GM23248 (cell line): Measurements from ENCODE around the gene C20orf202. TPM values are rescaled to one million over a fixed set of nuclear protein-coding genes. Genes with fewer than 3 reads are reported as not detected.

Source experiments
- DNase-seq: peaks from one replicate; pipeline ENCODE4 v3.0.0-alpha.2; 2015
- H2AFZ ChIP-seq: fragments of 200-600 bp; sonication (generic); 2 replicates; pipeline ENCODE4 v1.6.1; 2016; ENCODE audit warnings: antibody characterized with exemption
- H3F3A ChIP-seq: fragments of 200-600 bp; sonication (generic); 2 replicates; pipeline ENCODE4 v1.6.1; 2016; ENCODE audit warnings: mild to moderate bottlenecking, antibody characterized with exemption, mixed run types; ENCODE audit not compliant: insufficient read depth
- H3K27ac ChIP-seq: fragments of 200-600 bp; sonication (generic); 2 replicates; pipeline ENCODE4 v1.5.1; 2016; ENCODE audit warnings: mild to moderate bottlenecking
- H3K27me3 ChIP-seq: fragments of 200-600 bp; sonication (generic); replicated peaks from 2 replicates; pipeline ENCODE4 v1.6.1; 2016; ENCODE audit warnings: mild to moderate bottlenecking; ENCODE audit not compliant: insufficient read depth
- H3K36me3 ChIP-seq: fragments of 200-600 bp; sonication (generic); 2 replicates; pipeline ENCODE4 v1.6.1; 2016; ENCODE audit warnings: low read depth, mild to moderate bottlenecking
- H3K4me1 ChIP-seq: fragments of 200-600 bp; sonication (generic); 2 replicates; pipeline ENCODE4 v1.6.1; 2016; ENCODE audit warnings: mild to moderate bottlenecking; ENCODE audit not compliant: insufficient read depth
- H3K4me2 ChIP-seq: fragments of 200-600 bp; sonication (generic); one replicate; pipeline ENCODE4 v1.6.1; 2016; ENCODE audit warnings: mild to moderate bottlenecking; ENCODE audit not compliant: unreplicated experiment
- H3K4me3 ChIP-seq: fragments of 200-600 bp; sonication (generic); 2 replicates; pipeline ENCODE4 v1.5.1; 2016; ENCODE audit warnings: mild to moderate bottlenecking
- H3K79me2 ChIP-seq: fragments of 200-600 bp; sonication (generic); 2 replicates; pipeline ENCODE4 v1.6.1; 2016; ENCODE audit warnings: mild to moderate bottlenecking; ENCODE audit not compliant: insufficient read depth
- H3K9ac ChIP-seq: fragments of 200-600 bp; sonication (generic); 2 replicates; pipeline ENCODE4 v1.6.1; 2016; ENCODE audit warnings: mild to moderate bottlenecking
- H3K9me2 ChIP-seq: fragments of 200-600 bp; sonication (generic); 2 replicates; pipeline ENCODE4 v1.6.1; 2016; ENCODE audit warnings: mixed run types, mild to moderate bottlenecking, moderate library complexity; ENCODE audit not compliant: insufficient read depth
- H3K9me3 ChIP-seq: fragments of 200-600 bp; sonication (generic); one replicate; pipeline ENCODE4 v1.6.1; 2017; ENCODE audit warnings: low read depth
- H4K20me1 ChIP-seq: fragments of 200-600 bp; sonication (generic); 2 replicates; pipeline ENCODE4 v1.6.0; 2016; ENCODE audit not compliant: insufficient read depth
- EZH2 ChIP-seq: fragments of 200-600 bp; sonication (generic); IDR thresholded peaks from 2 replicates; pipeline ENCODE4 v1.6.1; 2018; ENCODE audit warnings: antibody characterized with exemption, mild to moderate bottlenecking; ENCODE audit not compliant: insufficient read depth, poor library complexity, severe bottlenecking
- EZH2phosphoT487 ChIP-seq: fragments of 200-600 bp; sonication (generic); IDR thresholded peaks from 2 replicates; pipeline ENCODE4 v1.6.1; 2018; ENCODE audit warnings: antibody characterized with exemption, moderate library complexity, mild to moderate bottlenecking, low read depth; ENCODE audit not compliant: insufficient read depth
- WGBS, 2 experiments: methylation state at CpG; one replicate each; pipeline ENCODE4 v1.1.6; 2015 to 2017; ENCODE audit warnings: low lambda C conversion rate in 2 of 2, low coverage in 1 of 2; ENCODE audit errors: missing lambda C conversion rate in 2 of 2; 5-methylcytosine and 5-hydroxymethylcytosine counted together
- in situ Hi-C: fragments of 300-500 bp; cut with MboI; formaldehyde crosslinking; loops from 2 replicates; pipeline ENCODE4 v1.15.0; 2020
- polyA plus RNA-seq: library from polyadenylated mRNA; unstranded; fragments of >200 nt; fragmentation: Nextera tagmentation; extraction: Ambion mirVana; gene quantifications from 2 replicates; pipeline ENCODE4 v1.2.1, GENCODE V29; 2016
- total RNA-seq: library from RNA; depleted of rRNA; stranded (reverse); fragments of >200 nt; shearing (Covaris generic); gene quantifications from 2 replicates; pipeline ENCODE4 v1.2.3, GENCODE V29; 2014

The C20orf202 gene
- total and polyA plus RNA-seq, 2 experiments from 2014 or later = not detected

DNA sequence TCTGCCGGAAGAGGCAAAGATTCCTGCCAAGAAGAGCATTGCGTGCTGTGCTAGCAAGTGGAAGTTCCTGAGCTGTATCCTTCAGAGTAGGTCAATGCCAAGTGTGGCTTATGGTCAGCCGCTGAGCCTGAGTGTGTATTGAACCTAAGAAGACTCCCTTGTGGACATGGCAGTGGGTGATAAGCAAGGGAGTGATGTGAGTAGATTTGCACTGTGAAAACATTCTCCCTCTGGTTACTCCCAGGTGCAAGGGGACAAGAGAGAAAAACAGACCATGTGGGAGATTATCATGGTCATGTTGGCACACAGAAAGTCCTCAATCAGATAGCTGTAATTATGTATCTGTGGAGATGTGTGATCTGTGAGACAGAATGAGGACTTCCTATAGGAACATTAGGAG, 12.4 kb upstream of the C20orf202 start:
- no peak for DNase-seq
- Histone ChIP-seq H2AFZ (no peak overlapping the region), H3K9ac (no peak overlapping the region), H3K4me3 (no peak overlapping the region), H4K20me1 (no peaks in the 10 kb centered on the region), H3K4me2 (no peak overlapping the region), H3K36me3 (no peaks in the 10 kb centered on the region), H3K79me2 (no peaks in the 10 kb centered on the region), H3K9me2 (no peaks in the 10 kb centered on the region), H3K27me3 (peaks cover 53% of the 10 kb centered on the region), H3K9me3 (no peaks in the 10 kb centered on the region), H3K27ac (no peak overlapping the region), H3F3A (no peaks in the 10 kb centered on the region), H3K4me1 (no peaks in the 10 kb centered on the region)
- in situ Hi-C loops = no loop called here
- TF ChIP-seq EZH2phosphoT487 (no peak), EZH2 (no peak)
- WGBS, 2 experiments = 56 to 67% methylated on average over 3 of the region's 3 CpGs

DNA sequence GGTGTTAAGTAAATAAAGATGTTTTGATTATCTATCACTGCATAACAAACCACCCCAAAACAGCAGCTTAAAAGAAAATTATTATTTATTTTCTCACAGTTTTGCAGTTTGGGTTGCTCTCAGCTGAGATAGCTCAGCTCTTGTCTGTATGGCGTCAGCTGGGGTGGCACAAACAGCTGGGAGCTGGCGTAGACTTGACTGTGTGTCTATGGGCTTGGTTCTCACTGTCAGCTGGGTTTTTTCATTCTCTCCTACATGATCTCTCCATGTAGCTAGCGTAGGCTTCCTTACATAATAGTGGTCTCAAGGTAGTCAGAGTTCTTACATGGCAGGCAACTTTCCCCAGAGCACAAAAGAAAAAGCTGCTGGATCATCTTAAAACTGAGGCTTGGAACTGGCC, 12.0 kb upstream of the C20orf202 start:
- DNase-seq = no peak
- no peaks in the 10 kb centered on the region for H3K4me1 ChIP-seq
- no peaks in the 10 kb centered on the region for H4K20me1 ChIP-seq
- no peaks in the 10 kb centered on the region for H3K9me2 ChIP-seq
- H3K9me3 ChIP-seq = no peaks in the 10 kb centered on the region
- H3K36me3 ChIP-seq = no peaks in the 10 kb centered on the region
- WGBS, 2 experiments = 57% methylated on average over 3 of the region's 3 CpGs
- no peak overlapping the region for H3K4me2 ChIP-seq
- no peak overlapping the region for H3K27ac ChIP-seq
- no peak overlapping the region for H2AFZ ChIP-seq
- in situ Hi-C loops = no loop called here
- H3K79me2 ChIP-seq = no peaks in the 10 kb centered on the region
- TF ChIP-seq EZH2phosphoT487 (no peak), EZH2 (no peak)
- H3K9ac ChIP-seq = no peak overlapping the region
- H3K4me3 ChIP-seq = no peak overlapping the region
- H3F3A ChIP-seq = no peaks in the 10 kb centered on the region
- peaks cover 49% of the 10 kb centered on the region for H3K27me3 ChIP-seq

DNA sequence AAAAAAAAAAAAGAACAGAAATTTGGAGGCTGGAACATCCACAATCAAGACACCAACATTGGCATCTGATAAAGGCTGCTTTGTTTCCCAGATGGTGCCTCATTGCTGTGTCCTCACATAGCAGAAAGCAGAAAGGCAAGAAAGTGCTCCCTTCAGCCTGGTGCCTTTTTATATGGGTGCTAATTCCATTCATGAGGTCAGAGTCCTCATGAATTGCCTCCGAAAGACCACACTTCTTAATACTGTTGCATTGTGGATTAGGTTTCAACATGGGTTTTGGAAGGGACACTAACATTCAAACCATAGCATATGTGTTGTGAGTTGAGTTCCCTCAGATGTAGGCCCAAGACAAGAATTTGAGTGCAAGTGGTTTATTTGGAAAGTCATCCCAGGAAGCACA, 8.0 kb upstream of the C20orf202 start:
- no peak for TF ChIP-seq EZH2
- TF ChIP-seq EZH2phosphoT487 = no peak
- Histone ChIP-seq H3K27me3 (peaks cover 34% of the 10 kb centered on the region), H2AFZ (no peak overlapping the region), H3K4me1 (no peaks in the 10 kb centered on the region), H4K20me1 (no peaks in the 10 kb centered on the region), H3K4me3 (no peak overlapping the region), H3F3A (no peaks in the 10 kb centered on the region), H3K79me2 (no peaks in the 10 kb centered on the region), H3K9me2 (no peaks in the 10 kb centered on the region), H3K9ac (no peak overlapping the region), H3K36me3 (no peaks in the 10 kb centered on the region), H3K4me2 (no peak overlapping the region), H3K9me3 (no peaks in the 10 kb centered on the region), H3K27ac (no peak overlapping the region)
- no peak for DNase-seq
- in situ Hi-C loops = no loop called here
- WGBS, 2 experiments = 56 to 77% methylated on average over 1 of the region's 1 CpG

DNA sequence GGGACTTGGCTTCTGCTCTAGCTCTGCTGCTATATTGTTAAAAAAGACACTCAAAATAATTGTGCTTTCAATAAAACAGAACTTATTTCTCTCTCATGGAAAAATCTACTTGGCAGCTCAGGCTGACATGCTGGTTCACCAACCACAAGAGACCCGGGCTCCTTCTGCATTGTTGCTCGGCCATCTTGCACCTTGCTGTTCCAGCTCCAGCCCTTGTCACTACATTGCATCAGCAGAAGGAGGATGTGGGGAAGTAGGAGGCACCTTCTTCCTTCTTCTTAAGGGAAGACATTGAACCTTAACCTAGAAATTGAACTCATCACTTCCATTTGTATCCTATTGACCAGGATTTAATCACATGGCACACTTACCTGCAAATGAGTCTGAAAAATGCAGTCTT, 6.6 kb upstream of the C20orf202 start:
- in situ Hi-C loops = no loop called here
- no peak overlapping the region for H3K9ac ChIP-seq
- H3K79me2 ChIP-seq = no peaks in the 10 kb centered on the region
- no peaks in the 10 kb centered on the region for H3K9me2 ChIP-seq
- H3K4me2 ChIP-seq = no peak overlapping the region
- WGBS, 2 experiments = 48 to 53% methylated on average over 2 of the region's 2 CpGs
- H3F3A ChIP-seq = no peaks in the 10 kb centered on the region
- no peaks in the 10 kb centered on the region for H3K9me3 ChIP-seq
- H2AFZ ChIP-seq = no peak overlapping the region
- no peaks in the 10 kb centered on the region for H3K4me1 ChIP-seq
- no peaks in the 10 kb centered on the region for H4K20me1 ChIP-seq
- DNase-seq = no peak
- no peak overlapping the region for H3K27ac ChIP-seq
- peaks cover 30% of the 10 kb centered on the region for H3K27me3 ChIP-seq
- no peak for TF ChIP-seq EZH2
- TF ChIP-seq EZH2phosphoT487 = no peak
- no peaks in the 10 kb centered on the region for H3K36me3 ChIP-seq
- H3K4me3 ChIP-seq = no peak overlapping the region

DNA sequence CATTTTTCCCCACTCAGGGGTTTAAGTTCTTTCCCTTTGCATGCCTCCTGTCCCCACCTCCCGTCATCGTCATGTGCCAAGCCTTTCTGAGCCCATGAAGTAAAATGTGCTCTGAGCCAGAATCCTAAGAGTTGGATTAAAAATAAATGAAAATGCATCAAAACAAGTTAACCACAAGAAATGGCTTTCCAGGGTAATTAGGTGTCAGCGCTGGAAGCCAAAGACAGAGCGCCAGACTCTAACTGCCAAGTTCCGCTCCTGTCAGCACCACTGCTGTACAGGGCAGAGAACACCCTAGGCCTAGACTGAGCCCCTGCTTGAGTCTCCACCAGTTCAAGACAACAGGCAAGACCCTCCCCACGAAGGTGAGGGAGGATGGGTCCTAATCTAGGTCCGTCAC, 5.5 kb upstream of the C20orf202 start:
- H3K4me3 ChIP-seq = no peak overlapping the region
- H3K9ac ChIP-seq = no peak overlapping the region
- no peaks in the 10 kb centered on the region for H3K9me3 ChIP-seq
- in situ Hi-C loops = no loop called here
- no peaks in the 10 kb centered on the region for H3K36me3 ChIP-seq
- H3K9me2 ChIP-seq = no peaks in the 10 kb centered on the region
- WGBS, 2 experiments = 65 to 69% methylated on average over 7 of the region's 7 CpGs
- TF ChIP-seq EZH2 (no peak), EZH2phosphoT487 (no peak)
- H3F3A ChIP-seq = no peaks in the 10 kb centered on the region
- H3K4me1 ChIP-seq = no peaks in the 10 kb centered on the region
- no peaks in the 10 kb centered on the region for H3K79me2 ChIP-seq
- DNase-seq = no peak
- peaks cover 34% of the 10 kb centered on the region for H3K27me3 ChIP-seq
- H3K27ac ChIP-seq = no peak overlapping the region
- no peak overlapping the region for H2AFZ ChIP-seq
- H4K20me1 ChIP-seq = no peaks in the 10 kb centered on the region
- no peak overlapping the region for H3K4me2 ChIP-seq
